ENCODE measurements around the gene AXIN1.

The AXIN1 gene

GRCh38 chr16:284204-285120 is 68.1 kb downstream of the AXIN1 start:
- in situ Hi-C loops (cut with MboI; ENCODE audit: low sequenced_read_pairs) = no loop called here

GRCh38 chr16:283033-283805 is 69.3 kb downstream of the AXIN1 start, which contains the start of gene PDIA2:
Gene PDIA2 (plus strand): TSS chr16:283164. CDS start chr16:283170, 6 bp downstream.
- in situ Hi-C loops (cut with MboI; ENCODE audit: low sequenced_read_pairs) = no loop called here

GRCh38 chr16:282491-282890 is 70.0 kb downstream of the AXIN1 start:
- in situ Hi-C loops (cut with MboI; ENCODE audit: low sequenced_read_pairs) = no loop called here

- in situ Hi-C loops (cut with MboI; ENCODE audit: low sequenced_read_pairs) = no loop called here
Measured at GRCh38 chr16:281660-282255, 70.8 kb downstream of the AXIN1 start.

GRCh38 chr16:280991-281659 is 71.4 kb downstream of the AXIN1 start:
- in situ Hi-C loops (cut with MboI; ENCODE audit: low sequenced_read_pairs) = no loop called here

- in situ Hi-C loops (cut with MboI; ENCODE audit: low sequenced_read_pairs) = no loop called here
Measured at GRCh38 chr16:280552-280951, 72.0 kb downstream of the AXIN1 start, which contains the start of gene ARHGDIG. Gene ARHGDIG (plus strand): TSS chr16:280591. CDS start chr16:280681, 90 bp downstream.

- in situ Hi-C loops (cut with MboI; ENCODE audit: low sequenced_read_pairs) = no loop called here
Measured at GRCh38 chr16:280005-280460, 72.5 kb downstream of the AXIN1 start.

GRCh38 chr16:279531-279930 is 73.0 kb downstream of the AXIN1 start:
- in situ Hi-C loops (cut with MboI; ENCODE audit: low sequenced_read_pairs) = no loop called here

- in situ Hi-C loops (cut with MboI; ENCODE audit: low sequenced_read_pairs) = no loop called here
Measured at GRCh38 chr16:278863-279366, 73.6 kb downstream of the AXIN1 start.

GRCh38 chr16:276426-277077 is 76.0 kb downstream of the AXIN1 start:
- in situ Hi-C loops (cut with MboI; ENCODE audit: low sequenced_read_pairs) = no loop called here

GRCh38 chr16:275786-276232 is 76.7 kb downstream of the AXIN1 start, which contains the start of gene RGS11:
Gene RGS11 (minus strand): TSS chr16:275944. CDS start chr16:275911, 33 bp downstream.
- in situ Hi-C loops (cut with MboI; ENCODE audit: low sequenced_read_pairs) = no loop called here

GRCh38 chr16:275041-275641 is 77.4 kb downstream of the AXIN1 start:
- in situ Hi-C loops (cut with MboI; ENCODE audit: low sequenced_read_pairs) = no loop called here

- in situ Hi-C loops (cut with MboI; ENCODE audit: low sequenced_read_pairs) = no loop called here
Measured at GRCh38 chr16:273547-274421, 78.7 kb downstream of the AXIN1 start.

- in situ Hi-C loops (cut with MboI; ENCODE audit: low sequenced_read_pairs) = no loop called here
Measured at GRCh38 chr16:272633-273546, 79.6 kb downstream of the AXIN1 start.

GRCh38 chr16:270381-271255 is 81.9 kb downstream of the AXIN1 start:
- in situ Hi-C loops (cut with MboI; ENCODE audit: low sequenced_read_pairs) = no loop called here

GRCh38 chr16:269061-269796 is 83.3 kb downstream of the AXIN1 start:
- in situ Hi-C loops (cut with MboI; ENCODE audit: low sequenced_read_pairs) = no loop called here
